ENCODE measurements around the gene ATP6V1D.

The ATP6V1D gene

GRCh38 chr14:67370830-67371229 is 11.2 kb upstream of the ATP6V1D start:
- no peaks in the 10 kb centered on the region for H3K9me2 ChIP-seq (ENCODE audit: low read depth, low read length)
- no peak overlapping the region for H3K4me3 ChIP-seq (ENCODE audit: low read depth, low read length, poor library complexity, severe bottlenecking)
- H3F3A ChIP-seq (ENCODE audit: insufficient read depth, low read length): no peaks in the 10 kb centered on the region
- H3K27me3 ChIP-seq (ENCODE audit: insufficient read depth, low read length): no peaks in the 10 kb centered on the region
- H4K20me1 ChIP-seq (ENCODE audit: insufficient read depth, low read length): no peaks in the 10 kb centered on the region
- no peak overlapping the region for H2AFZ ChIP-seq (ENCODE audit: low read length)
- H3K79me2 ChIP-seq (ENCODE audit: insufficient read depth, low read length): peaks cover 4% of the 10 kb centered on the region; the same call in 1 of the 2 replicates
- H3K9me3 ChIP-seq (ENCODE audit: low read length): no peaks in the 10 kb centered on the region
- H3K4me2 ChIP-seq (ENCODE audit: low read length): no peak overlapping the region
- H3K27ac ChIP-seq (ENCODE audit: low read depth, low read length, poor library complexity, severe bottlenecking): no peak overlapping the region
- H3K36me3 ChIP-seq (ENCODE audit: insufficient read depth, low read length): peaks cover 93% of the 10 kb centered on the region
- TF ChIP-seq CTCF (IDR thresholded peaks at IDR 0.05; ENCODE audit: low read length) (no peak), EZH2 (IDR thresholded peaks at IDR 0.05; ENCODE audit: borderline replicate concordance, low read length) (no peak)
- H3K9ac ChIP-seq (ENCODE audit: low read length): no peak overlapping the region
- H3K4me1 ChIP-seq (ENCODE audit: insufficient read depth, low read length, severe bottlenecking): no peaks in the 10 kb centered on the region

- H4K20me1 ChIP-seq (ENCODE audit: insufficient read depth, low read length): peaks cover 7% of the 10 kb centered on the region; the same call in 1 of the 2 replicates
- H3K9me2 ChIP-seq (ENCODE audit: low read depth, low read length): no peaks in the 10 kb centered on the region
- H3K4me2 ChIP-seq (ENCODE audit: low read length): no peak overlapping the region
- peaks cover 79% of the 10 kb centered on the region for H3K36me3 ChIP-seq (ENCODE audit: insufficient read depth, low read length)
- no peak overlapping the region for H3K9ac ChIP-seq (ENCODE audit: low read length)
- H3K27me3 ChIP-seq (ENCODE audit: insufficient read depth, low read length): no peaks in the 10 kb centered on the region
- no peaks in the 10 kb centered on the region for H3F3A ChIP-seq (ENCODE audit: insufficient read depth, low read length)
- H3K9me3 ChIP-seq (ENCODE audit: low read length): no peaks in the 10 kb centered on the region
- peaks cover 24% of the 10 kb centered on the region for H3K4me1 ChIP-seq (ENCODE audit: insufficient read depth, low read length, severe bottlenecking)
- no peak for TF ChIP-seq CTCF (IDR thresholded peaks at IDR 0.05; ENCODE audit: low read length)
- TF ChIP-seq EZH2 (IDR thresholded peaks at IDR 0.05; ENCODE audit: borderline replicate concordance, low read length): no peak
- peaks cover 43% of the 10 kb centered on the region for H3K79me2 ChIP-seq (ENCODE audit: insufficient read depth, low read length)
- H2AFZ ChIP-seq (ENCODE audit: low read length): no peak overlapping the region
- H3K27ac ChIP-seq (ENCODE audit: low read depth, low read length, poor library complexity, severe bottlenecking): no peak overlapping the region
- H3K4me3 ChIP-seq (ENCODE audit: low read depth, low read length, poor library complexity, severe bottlenecking): no peak overlapping the region
Measured at GRCh38 chr14:67365476-67365875, 5.9 kb upstream of the ATP6V1D start.

GRCh38 chr14:67360470-67361206 is 1.0 kb upstream of the ATP6V1D start:
- peaks cover 51% of the 10 kb centered on the region for H3K4me1 ChIP-seq (ENCODE audit: insufficient read depth, low read length, severe bottlenecking)
- peak overlapping the region; percentile 86 for H3K4me3 ChIP-seq (ENCODE audit: low read depth, low read length, poor library complexity, severe bottlenecking)
- H3K36me3 ChIP-seq (ENCODE audit: insufficient read depth, low read length): peaks cover 36% of the 10 kb centered on the region
- H2AFZ ChIP-seq (ENCODE audit: low read length): no peak overlapping the region
- H3K27ac ChIP-seq (ENCODE audit: low read depth, low read length, poor library complexity, severe bottlenecking): no peak overlapping the region
- H3K79me2 ChIP-seq (ENCODE audit: insufficient read depth, low read length): peaks cover 47% of the 10 kb centered on the region
- TF ChIP-seq EZH2 (IDR thresholded peaks at IDR 0.05; ENCODE audit: borderline replicate concordance, low read length) (no peak), CTCF (IDR thresholded peaks at IDR 0.05; ENCODE audit: low read length) (no peak)
- no peaks in the 10 kb centered on the region for H3F3A ChIP-seq (ENCODE audit: insufficient read depth, low read length)
- no peaks in the 10 kb centered on the region for H3K27me3 ChIP-seq (ENCODE audit: insufficient read depth, low read length)
- H4K20me1 ChIP-seq (ENCODE audit: insufficient read depth, low read length): peaks cover 7% of the 10 kb centered on the region; the same call in 1 of the 2 replicates
- peak overlapping the region; percentile 95 for H3K4me2 ChIP-seq (ENCODE audit: low read length)
- peak overlapping the region; percentile 93 for H3K9ac ChIP-seq (ENCODE audit: low read length)
- H3K9me3 ChIP-seq (ENCODE audit: low read length): no peaks in the 10 kb centered on the region
- H3K9me2 ChIP-seq (ENCODE audit: low read depth, low read length): no peaks in the 10 kb centered on the region

All from OCI-LY1 (cell line).